LNCaP clone FGC (cell line): ENCODE results near the gene GORASP2.

ENCODE experiments used
- DNase-seq: peaks from one replicate; pipeline ENCODE4 v3.0.0-alpha.2; 2011; ENCODE audit warnings: low read depth
- H3K4me3 ChIP-seq: 2 replicates; pipeline ENCODE4 v1.5.1; 2011; ENCODE audit warnings: mild to moderate bottlenecking, low read depth, low read length, control low read depth
- CTCF ChIP-seq: IDR thresholded peaks from 2 replicates; pipeline ENCODE4 v1.5.1; 2012; ENCODE audit warnings: mild to moderate bottlenecking; ENCODE audit not compliant: control insufficient read depth, insufficient read depth; ENCODE audit errors: extremely low read depth

GORASP2 gene

GRCh38 chr2:170887896-170888295 is 41.2 kb upstream of the GORASP2 start:
- TF ChIP-seq CTCF: no peak
- no peak overlapping the region for H3K4me3 ChIP-seq
- no peak for DNase-seq

GRCh38 chr2:170891893-170892292 is 37.2 kb upstream of the GORASP2 start:
- DNase-seq: no peak
- no peak for TF ChIP-seq CTCF
- no peak overlapping the region for H3K4me3 ChIP-seq

- TF ChIP-seq CTCF: no peak
- H3K4me3 ChIP-seq: no peak overlapping the region
- no peak for DNase-seq
Measured at GRCh38 chr2:170892391-170892951, 36.6 kb upstream of the GORASP2 start.

GRCh38 chr2:170895023-170895757 is 33.9 kb upstream of the GORASP2 start:
- TF ChIP-seq CTCF: no peak
- no peak overlapping the region for H3K4me3 ChIP-seq
- no peak for DNase-seq

- DNase-seq: no peak
- no peak overlapping the region for H3K4me3 ChIP-seq
- no peak for TF ChIP-seq CTCF
Measured at GRCh38 chr2:170896622-170897021, 32.4 kb upstream of the GORASP2 start.

- DNase-seq: no peak
- no peak for TF ChIP-seq CTCF
- no peak overlapping the region for H3K4me3 ChIP-seq
Measured at GRCh38 chr2:170897108-170897507, 31.9 kb upstream of the GORASP2 start.

GRCh38 chr2:170905864-170906263 is 23.2 kb upstream of the GORASP2 start:
- no peak overlapping the region for H3K4me3 ChIP-seq
- TF ChIP-seq CTCF: no peak
- no peak for DNase-seq
